Ishikawa (cell line): ENCODE measurements around the gene SMYD4.

ENCODE experiments used
- EP300 ChIP-seq: IDR thresholded peaks from 2 replicates; pipeline ENCODE4 v1.6.1; 2012; ENCODE audit warnings: borderline replicate concordance
- RAD21 ChIP-seq: IDR thresholded peaks from 2 replicates; pipeline ENCODE4 v1.6.1; 2012; ENCODE audit warnings: low read depth
- TAF1 ChIP-seq: IDR thresholded peaks from 2 replicates; pipeline ENCODE4 v1.6.1; 2012; ENCODE audit warnings: low read depth, mild to moderate bottlenecking
- TCF12 ChIP-seq: IDR thresholded peaks from 2 replicates; pipeline ENCODE4 v1.6.1; 2012; ENCODE audit warnings: low read depth
- TF ChIP-seq, protein P1 (sequence below): IDR thresholded peaks from 2 replicates; pipeline ENCODE4 v1.6.1; 2012

DNA sequence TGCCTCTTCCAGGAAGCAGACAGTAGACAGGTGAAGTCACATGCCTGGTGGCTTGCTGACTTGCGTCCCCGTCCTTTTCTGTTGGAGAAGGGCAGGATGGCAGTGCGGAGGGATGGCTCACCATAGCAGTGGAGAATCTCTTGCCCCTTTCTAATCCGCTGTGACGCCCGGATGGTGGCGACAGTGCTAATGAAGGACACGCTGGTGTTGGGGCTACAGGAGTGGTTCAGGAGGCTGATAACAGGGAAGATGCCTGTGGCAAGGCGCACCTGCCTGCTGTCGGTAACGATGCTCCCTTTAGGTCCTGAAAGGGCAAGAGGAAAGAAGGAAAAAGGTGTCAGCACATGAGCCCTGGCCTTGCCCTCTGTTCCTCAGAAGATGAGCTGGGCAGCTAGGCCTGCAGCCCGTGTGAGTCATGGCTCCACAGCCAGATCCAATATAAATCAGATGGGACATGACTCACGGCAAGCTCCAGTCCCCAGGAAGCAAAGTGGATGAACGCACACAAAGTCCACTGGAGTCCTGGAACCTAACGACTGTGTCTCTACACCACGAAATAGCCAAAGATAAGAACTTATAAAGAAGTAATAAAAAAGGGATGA lies 42.3 kb downstream of the SMYD4 start:
- TF ChIP-seq EP300 (no peak), TAF1 (no peak), RAD21 (no peak), TCF12 (no peak)
- TF ChIP-seq, protein P1, sequence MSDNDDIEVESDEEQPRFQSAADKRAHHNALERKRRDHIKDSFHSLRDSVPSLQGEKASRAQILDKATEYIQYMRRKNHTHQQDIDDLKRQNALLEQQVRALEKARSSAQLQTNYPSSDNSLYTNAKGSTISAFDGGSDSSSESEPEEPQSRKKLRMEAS = no peak
